ENCODE measurements around the gene ZNRF2. TPM values are rescaled to one million over a fixed set of nuclear protein-coding genes. Genes with fewer than 3 reads are reported as not detected.

The ZNRF2 gene
- polyA plus RNA-seq, 1 of the 3 experiments (the other 2 are of a cell fraction) = 4.0 TPM

- TF ChIP-seq USF2 (IDR thresholded peaks at IDR 0.05; ENCODE audit: borderline replicate concordance, low read depth, low read length) (no peak), MAX (IDR thresholded peaks at IDR 0.05; ENCODE audit: low read depth) (0 out of 2 replicates have a peak, but pooled peaks have one; percentile 31), PBX3 (IDR thresholded peaks at IDR 0.05) (no peak)
These were observed 128.5 kb downstream of the ZNRF2 start (continued) for GRCh38 chr7:30412782-30413504.

- Histone ChIP-seq H4K20me1 (ENCODE audit: insufficient read depth) (no peaks in the 10 kb centered on the region), H3K27ac (ENCODE audit: low read depth in 2 of 2, low read length in 1 of 2) (no peak overlapping the region), H3K9me2 (no peaks in the 10 kb centered on the region), H3K27me3 (ENCODE audit: insufficient read depth) (no peaks in the 10 kb centered on the region), H3K4me3 (ENCODE audit: low read depth in 2 of 2, low read length in 1 of 2) (no peak overlapping the region; a peak in 1 of 4 replicates), H3K36me3 (replicated peaks in 1 of 2; ENCODE audit: control insufficient read depth in 1 of 2, insufficient read depth in 2 of 2, low read length in 1 of 2) (no peaks in the 10 kb centered on the region), H3K4me1 (ENCODE audit: control insufficient read depth in 1 of 2, insufficient read depth in 2 of 2, low read depth in 1 of 2, low read length in 1 of 2) (peaks cover 0 to 4% of the 10 kb centered on the region in 2 experiments; a peak in 1 of 4 replicates), H3K79me2 (ENCODE audit: insufficient read depth) (no peaks in the 10 kb centered on the region), H3K9ac (no peak overlapping the region), H3K4me2 (no peak overlapping the region), H3K9me3 (no peaks in the 10 kb centered on the region), H2AFZ (ENCODE audit: low read depth) (no peak overlapping the region), H3F3A (replicated peaks; ENCODE audit: insufficient read depth) (no peaks in the 10 kb centered on the region)
- 95% methylated on average over 7 of the region's 7 CpGs for WGBS (ENCODE audit: low lambda C conversion rate)
- ChIA-PET POLR2A (no interaction called here), CTCF (interaction anchor here (1.0 to 3.7 kb wide), 14 partner anchors 8 to 252 kb away, joined by 3 to 31 read pairs (median 6); partner anchors contain the start of gene ZNRF2)
- DNase-seq = no peak
- TF ChIP-seq TEAD4 (IDR thresholded peaks at IDR 0.05; ENCODE audit: borderline replicate concordance, insufficient read depth) (no peak), NRF1 (IDR thresholded peaks at IDR 0.05; ENCODE audit: low read depth, low read length) (no peak), RCOR1 (IDR thresholded peaks at IDR 0.05; ENCODE audit: low read length) (no peak), GATA2 (CRISPR knock-in tag; IDR thresholded peaks at IDR 0.05) (no peak), SIN3A (IDR thresholded peaks at IDR 0.05; ENCODE audit: borderline replicate concordance, low read depth, low read length) (no peak), FOXJ3 (CRISPR knock-in tag; IDR thresholded peaks at IDR 0.05) (no peak), MXI1 (IDR thresholded peaks at IDR 0.05; ENCODE audit: low read depth, low read length) (no peak), PBX3 (IDR thresholded peaks at IDR 0.05) (no peak), RAD21 (IDR thresholded peaks at IDR 0.05; ENCODE audit: low read length) (no peak), GABPA (IDR thresholded peaks at IDR 0.05; ENCODE audit: low read depth) (no peak), EZH2phosphoT487 (IDR thresholded peaks at IDR 0.05; ENCODE audit: borderline replicate concordance, low read depth) (no peak), JUND (IDR thresholded peaks at IDR 0.05) (no peak), EP300 (IDR thresholded peaks at IDR 0.05; ENCODE audit: borderline replicate concordance in 1 of 2, low read depth in 1 of 2, low read length in 1 of 2) (no peak), NFIC (IDR thresholded peaks at IDR 0.05; ENCODE audit: borderline replicate concordance) (no peak), CTCF (IDR thresholded peaks at IDR 0.05) (no peak)
These were observed 129.5 kb downstream of the ZNRF2 start for GRCh38 chr7:30413864-30414263.
